ENCODE data around the gene RHPN2. TPM values are rescaled to one million over a fixed set of nuclear protein-coding genes. Genes with fewer than 3 reads are reported as not detected.

RHPN2 gene
- total and polyA plus RNA-seq, 2 of the 13 experiments (the other 11 are each of a cell fraction or from before 2014, with no cell fraction given): 20.3 to 48.0 TPM

DNA sequence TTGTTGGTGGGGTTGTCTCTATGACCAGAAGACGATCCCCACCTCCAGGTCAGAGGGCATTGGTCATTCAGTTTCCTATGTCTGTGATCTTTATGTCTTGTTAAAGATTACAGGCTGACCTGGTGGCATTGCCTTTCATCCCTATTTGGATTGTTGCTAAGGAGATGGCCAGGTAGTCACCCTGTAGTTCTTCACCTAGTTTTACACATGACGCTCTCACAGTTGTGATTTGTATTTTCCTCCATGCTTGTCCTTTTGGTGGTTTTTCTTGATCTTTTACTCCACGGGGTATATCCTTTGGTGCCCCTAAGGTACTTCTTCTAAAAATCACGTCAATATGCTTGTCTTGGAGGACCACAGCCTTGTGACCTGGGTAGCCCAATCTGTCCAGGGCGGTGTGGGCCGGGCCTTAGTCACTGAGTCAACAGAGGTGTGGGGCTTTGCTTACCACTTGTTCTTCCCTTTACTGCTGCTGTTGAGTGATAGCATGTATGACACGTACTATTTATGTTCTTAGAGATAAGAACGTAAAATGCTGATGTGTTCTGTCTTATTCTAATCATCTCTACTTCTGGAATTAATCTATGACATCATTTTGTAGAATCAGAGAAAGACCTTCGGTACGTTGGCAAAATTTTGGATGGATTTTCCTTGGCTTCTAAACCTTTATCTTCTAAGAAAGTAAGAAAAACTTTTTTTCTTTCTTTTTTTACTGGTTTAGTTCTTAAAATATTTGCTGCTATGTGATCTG lies 36.4 kb upstream of the RHPN2 start (continued):
- TF ChIP-seq, protein P1, sequence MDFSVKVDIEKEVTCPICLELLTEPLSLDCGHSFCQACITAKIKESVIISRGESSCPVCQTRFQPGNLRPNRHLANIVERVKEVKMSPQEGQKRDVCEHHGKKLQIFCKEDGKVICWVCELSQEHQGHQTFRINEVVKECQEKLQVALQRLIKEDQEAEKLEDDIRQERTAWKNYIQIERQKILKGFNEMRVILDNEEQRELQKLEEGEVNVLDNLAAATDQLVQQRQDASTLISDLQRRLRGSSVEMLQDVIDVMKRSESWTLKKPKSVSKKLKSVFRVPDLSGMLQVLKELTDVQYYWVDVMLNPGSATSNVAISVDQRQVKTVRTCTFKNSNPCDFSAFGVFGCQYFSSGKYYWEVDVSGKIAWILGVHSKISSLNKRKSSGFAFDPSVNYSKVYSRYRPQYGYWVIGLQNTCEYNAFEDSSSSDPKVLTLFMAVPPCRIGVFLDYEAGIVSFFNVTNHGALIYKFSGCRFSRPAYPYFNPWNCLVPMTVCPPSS (IDR thresholded peaks at IDR 0.05): no peak
- TF ChIP-seq, protein P2, sequence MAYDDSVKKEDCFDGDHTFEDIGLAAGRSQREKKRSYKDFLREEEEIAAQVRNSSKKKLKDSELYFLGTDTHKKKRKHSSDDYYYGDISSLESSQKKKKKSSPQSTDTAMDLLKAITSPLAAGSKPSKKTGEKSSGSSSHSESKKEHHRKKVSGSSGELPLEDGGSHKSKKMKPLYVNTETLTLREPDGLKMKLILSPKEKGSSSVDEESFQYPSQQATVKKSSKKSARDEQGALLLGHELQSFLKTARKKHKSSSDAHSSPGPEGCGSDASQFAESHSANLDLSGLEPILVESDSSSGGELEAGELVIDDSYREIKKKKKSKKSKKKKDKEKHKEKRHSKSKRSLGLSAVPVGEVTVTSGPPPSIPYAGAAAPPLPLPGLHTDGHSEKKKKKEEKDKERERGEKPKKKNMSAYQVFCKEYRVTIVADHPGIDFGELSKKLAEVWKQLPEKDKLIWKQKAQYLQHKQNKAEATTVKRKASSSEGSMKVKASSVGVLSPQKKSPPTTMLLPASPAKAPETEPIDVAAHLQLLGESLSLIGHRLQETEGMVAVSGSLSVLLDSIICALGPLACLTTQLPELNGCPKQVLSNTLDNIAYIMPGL (CRISPR knock-in tag; IDR thresholded peaks at IDR 0.05; ENCODE audit: borderline replicate concordance in 1 of 2, low read depth in 1 of 2): no peak
- no peak for TF ChIP-seq STAT5B (CRISPR knock-in tag; IDR thresholded peaks at IDR 0.05)
- TF ChIP-seq, protein P3, sequence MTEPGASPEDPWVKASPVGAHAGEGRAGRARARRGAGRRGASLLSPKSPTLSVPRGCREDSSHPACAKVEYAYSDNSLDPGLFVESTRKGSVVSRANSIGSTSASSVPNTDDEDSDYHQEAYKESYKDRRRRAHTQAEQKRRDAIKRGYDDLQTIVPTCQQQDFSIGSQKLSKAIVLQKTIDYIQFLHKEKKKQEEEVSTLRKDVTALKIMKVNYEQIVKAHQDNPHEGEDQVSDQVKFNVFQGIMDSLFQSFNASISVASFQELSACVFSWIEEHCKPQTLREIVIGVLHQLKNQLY (CRISPR knock-in tag; IDR thresholded peaks at IDR 0.05): no peak
- no peak for TF ChIP-seq RAD51 (IDR thresholded peaks at IDR 0.05; ENCODE audit: borderline replicate concordance)
- no peak for TF ChIP-seq ZKSCAN8 (CRISPR knock-in tag; IDR thresholded peaks at IDR 0.05; ENCODE audit: borderline replicate concordance)
- TF ChIP-seq ATF7 (IDR thresholded peaks at IDR 0.05): peak; percentile 82
- no peak for TF ChIP-seq ATF7 (CRISPR knock-in tag; IDR thresholded peaks at IDR 0.05)
- no peak for TF ChIP-seq SIN3A (IDR thresholded peaks at IDR 0.05; ENCODE audit: borderline replicate concordance, low read depth, low read length)
- TF ChIP-seq SRY (CRISPR knock-in tag; IDR thresholded peaks at IDR 0.05): no peak
- peak; percentile 40; the same call in 1 of the 2 replicates for TF ChIP-seq YEATS4 (CRISPR knock-in tag; IDR thresholded peaks at IDR 0.05; ENCODE audit: borderline replicate concordance)
- TF ChIP-seq, protein P4, sequence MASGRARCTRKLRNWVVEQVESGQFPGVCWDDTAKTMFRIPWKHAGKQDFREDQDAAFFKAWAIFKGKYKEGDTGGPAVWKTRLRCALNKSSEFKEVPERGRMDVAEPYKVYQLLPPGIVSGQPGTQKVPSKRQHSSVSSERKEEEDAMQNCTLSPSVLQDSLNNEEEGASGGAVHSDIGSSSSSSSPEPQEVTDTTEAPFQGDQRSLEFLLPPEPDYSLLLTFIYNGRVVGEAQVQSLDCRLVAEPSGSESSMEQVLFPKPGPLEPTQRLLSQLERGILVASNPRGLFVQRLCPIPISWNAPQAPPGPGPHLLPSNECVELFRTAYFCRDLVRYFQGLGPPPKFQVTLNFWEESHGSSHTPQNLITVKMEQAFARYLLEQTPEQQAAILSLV (CRISPR knock-in tag; IDR thresholded peaks at IDR 0.05; ENCODE audit: borderline replicate concordance): no peak
- no peak for TF ChIP-seq ELF4 (CRISPR knock-in tag; IDR thresholded peaks at IDR 0.05; ENCODE audit: borderline replicate concordance)
- no peak for TF ChIP-seq ZNF17 (CRISPR knock-in tag; IDR thresholded peaks at IDR 0.05)
- no peak for TF ChIP-seq ZNF260 (CRISPR knock-in tag; IDR thresholded peaks at IDR 0.05; ENCODE audit: borderline replicate concordance, low read depth)
- TF ChIP-seq ZNF136 (CRISPR knock-in tag; IDR thresholded peaks at IDR 0.05; ENCODE audit: low read depth): no peak
- no peak for TF ChIP-seq EHMT2 (IDR thresholded peaks at IDR 0.05; ENCODE audit: borderline replicate concordance, low read depth, low read length)
- TF ChIP-seq POLR2G (IDR thresholded peaks at IDR 0.05; ENCODE audit: low read depth, low read length): no peak
- TF ChIP-seq ZNF430 (CRISPR knock-in tag; IDR thresholded peaks at IDR 0.05): peak; percentile 49; the same call in 1 of the 2 replicates
- TF ChIP-seq ZNF232 (CRISPR knock-in tag; IDR thresholded peaks at IDR 0.05; ENCODE audit: borderline replicate concordance): peak; percentile 89; the same call in 1 of the 2 replicates
- no peak for TF ChIP-seq ZNF329 (CRISPR knock-in tag; IDR thresholded peaks at IDR 0.05; ENCODE audit: low read depth)
- no peak for TF ChIP-seq MTF1 (CRISPR knock-in tag; IDR thresholded peaks at IDR 0.05)
- TF ChIP-seq ZFP36L1 (CRISPR knock-in tag; IDR thresholded peaks at IDR 0.05): no peak
- no peak for TF ChIP-seq ZNF530 (CRISPR knock-in tag; IDR thresholded peaks at IDR 0.05; ENCODE audit: low read depth)
- no peak for TF ChIP-seq MTA3 (CRISPR knock-in tag; IDR thresholded peaks at IDR 0.05)
- no peak for TF ChIP-seq HNRNPLL (IDR thresholded peaks at IDR 0.05; ENCODE audit: low read depth, low read length, poor library complexity, severe bottlenecking)
- TF ChIP-seq NFE2L1 (CRISPR knock-in tag; IDR thresholded peaks at IDR 0.05; ENCODE audit: borderline replicate concordance): no peak

All from HepG2 (cell line).